HepG2 (cell line): Measurements from ENCODE around the gene BBOF1. TPM values are rescaled to one million over a fixed set of nuclear protein-coding genes. Genes with fewer than 3 reads are reported as not detected.

Experiments
- CENPX ChIP-seq: sonication (generic); formaldehyde crosslinking; IDR thresholded peaks from 2 replicates; pipeline ENCODE4 v1.9.0; 2021; ENCODE audit warnings: mild to moderate bottlenecking, missing genetic modification reagents, moderate library complexity
- JARID2 ChIP-seq: sonication (generic); formaldehyde crosslinking; IDR thresholded peaks from 2 replicates; pipeline ENCODE4 v1.8.1; 2023; ENCODE audit warnings: missing genetic modification reagents, inconsistent platforms; ENCODE audit not compliant: insufficient replicate concordance
- KLF6 ChIP-seq: IDR thresholded peaks from 2 replicates; pipeline ENCODE4 v1.8.0; 2016; ENCODE audit warnings: missing biosample characterization, missing genetic modification reagents
- MIER3 ChIP-seq: IDR thresholded peaks from 2 replicates; pipeline ENCODE4 v1.6.1; 2016; ENCODE audit warnings: missing compliant biosample characterization, borderline replicate concordance
- PHF8 ChIP-seq: sonication (generic); formaldehyde crosslinking; IDR thresholded peaks from 2 replicates; pipeline ENCODE4 v1.5.0; 2020; ENCODE audit warnings: missing genetic modification reagents
- SNAI1 ChIP-seq: sonication (generic); formaldehyde crosslinking; IDR thresholded peaks from 2 replicates; pipeline ENCODE4 v1.5.0; 2020; ENCODE audit warnings: mild to moderate bottlenecking, missing genetic modification reagents, borderline replicate concordance
- SRF ChIP-seq: IDR thresholded peaks from 2 replicates; pipeline ENCODE4 v1.6.1; 2011; ENCODE audit warnings: mild to moderate bottlenecking, low read depth, low read length, moderate library complexity
- ZBTB46 ChIP-seq: sonication (generic); formaldehyde crosslinking; IDR thresholded peaks from 2 replicates; pipeline ENCODE4 v1.4.0; 2020; ENCODE audit warnings: mild to moderate bottlenecking, missing genetic modification reagents, borderline replicate concordance
- ZFP37 ChIP-seq: sonication (generic); formaldehyde crosslinking; IDR thresholded peaks from 2 replicates; pipeline ENCODE4 v1.4.0; 2020; ENCODE audit warnings: missing genetic modification reagents, borderline replicate concordance
- ZIK1 ChIP-seq: sonication (generic); formaldehyde crosslinking; IDR thresholded peaks from 2 replicates; pipeline ENCODE4 v1.5.0; 2020; ENCODE audit warnings: mild to moderate bottlenecking, low read depth, missing genetic modification reagents, borderline replicate concordance
- ZNF431 ChIP-seq: sonication (generic); formaldehyde crosslinking; IDR thresholded peaks from 2 replicates; pipeline ENCODE4 v1.9.0; 2022; ENCODE audit warnings: missing genetic modification reagents, low read depth, mild to moderate bottlenecking, borderline replicate concordance
- ZNF564 ChIP-seq: sonication (generic); formaldehyde crosslinking; IDR thresholded peaks from 2 replicates; pipeline ENCODE4 v1.8.1; 2023; ENCODE audit warnings: mild to moderate bottlenecking, missing genetic modification reagents
- ZNF749 ChIP-seq: sonication (generic); formaldehyde crosslinking; IDR thresholded peaks from 2 replicates; pipeline ENCODE4 v1.8.0; 2022; ENCODE audit warnings: mild to moderate bottlenecking, missing genetic modification reagents, moderate library complexity, borderline replicate concordance
- ZNF788 ChIP-seq: sonication (generic); formaldehyde crosslinking; IDR thresholded peaks from 2 replicates; pipeline ENCODE4 v1.5.0; 2020; ENCODE audit warnings: mild to moderate bottlenecking, missing genetic modification reagents, borderline replicate concordance
- polyA plus RNA-seq, 8 experiments: library from polyadenylated mRNA; depleted of rRNA in 3 of 8; stranded (reverse) in 7 of 8; unstranded in 1 of 8; fragments of >200 nt; fragmentation: Illumina TruSeq in 4 of 8; extraction: Trizol in 4 of 8; gene quantifications; 2 replicates each; pipeline versions ENCODE4 v1.2.1 to v1.2.3, GENCODE V29; 2011 to 2016; ENCODE audit warnings: low read depth in 4 of 8, missing spikeins in 1 of 8, mixed read lengths in 1 of 8; ENCODE audit not compliant: insufficient read depth in 1 of 8
- total RNA-seq, 5 experiments: library from RNA; depleted of rRNA; stranded (reverse); fragments of >200 nt; fragmentation: Illumina TruSeq; extraction: Trizol; gene quantifications; 2 replicates each; pipeline ENCODE4 v1.2.3, GENCODE V29; 2016; ENCODE audit warnings: low read depth in 1 of 5
- TF ChIP-seq, protein P1 (sequence below): sonication (generic); formaldehyde crosslinking; IDR thresholded peaks from 2 replicates; pipeline ENCODE4 v1.4.0; 2020; ENCODE audit warnings: missing genetic modification reagents, mild to moderate bottlenecking, borderline replicate concordance
- TF ChIP-seq, protein P2 (sequence below): sonication (generic); formaldehyde crosslinking; IDR thresholded peaks from one replicate; pipeline ENCODE4 v1.5.1; 2020; ENCODE audit warnings: mild to moderate bottlenecking, missing genetic modification reagents; ENCODE audit errors: not compliant biosample characterization

Gene BBOF1
- total and polyA plus RNA-seq, 2 of the 13 experiments (the other 11 are each of a cell fraction or from before 2014, with no cell fraction given) = 1.6 to 2.3 TPM

GRCh38 chr14:73995977-73996378 is 23.2 kb upstream of the BBOF1 start (continued):
- TF ChIP-seq, protein P1, sequence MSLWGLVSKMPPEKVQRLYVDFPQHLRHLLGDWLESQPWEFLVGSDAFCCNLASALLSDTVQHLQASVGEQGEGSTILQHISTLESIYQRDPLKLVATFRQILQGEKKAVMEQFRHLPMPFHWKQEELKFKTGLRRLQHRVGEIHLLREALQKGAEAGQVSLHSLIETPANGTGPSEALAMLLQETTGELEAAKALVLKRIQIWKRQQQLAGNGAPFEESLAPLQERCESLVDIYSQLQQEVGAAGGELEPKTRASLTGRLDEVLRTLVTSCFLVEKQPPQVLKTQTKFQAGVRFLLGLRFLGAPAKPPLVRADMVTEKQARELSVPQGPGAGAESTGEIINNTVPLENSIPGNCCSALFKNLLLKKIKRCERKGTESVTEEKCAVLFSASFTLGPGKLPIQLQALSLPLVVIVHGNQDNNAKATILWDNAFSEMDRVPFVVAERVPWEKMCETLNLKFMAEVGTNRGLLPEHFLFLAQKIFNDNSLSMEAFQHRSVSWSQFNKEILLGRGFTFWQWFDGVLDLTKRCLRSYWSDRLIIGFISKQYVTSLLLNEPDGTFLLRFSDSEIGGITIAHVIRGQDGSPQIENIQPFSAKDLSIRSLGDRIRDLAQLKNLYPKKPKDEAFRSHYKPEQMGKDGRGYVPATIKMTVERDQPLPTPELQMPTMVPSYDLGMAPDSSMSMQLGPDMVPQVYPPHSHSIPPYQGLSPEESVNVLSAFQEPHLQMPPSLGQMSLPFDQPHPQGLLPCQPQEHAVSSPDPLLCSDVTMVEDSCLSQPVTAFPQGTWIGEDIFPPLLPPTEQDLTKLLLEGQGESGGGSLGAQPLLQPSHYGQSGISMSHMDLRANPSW = no peak
- TF ChIP-seq PHF8 (CRISPR knock-in tag) (no peak), SRF (no peak), MIER3 (CRISPR knock-in tag) (no peak), ZBTB46 (CRISPR knock-in tag) (peak; percentile 9; the same call in 1 of the 2 replicates), ZNF431 (CRISPR knock-in tag) (no peak), JARID2 (CRISPR knock-in tag) (no peak), ZNF564 (CRISPR knock-in tag) (no peak), SNAI1 (CRISPR knock-in tag) (no peak), CENPX (CRISPR knock-in tag) (no peak), ZIK1 (no peak), KLF6 (CRISPR knock-in tag) (no peak), ZNF788 (CRISPR knock-in tag) (peak; percentile 74; the same call in 1 of the 2 replicates), ZFP37 (CRISPR knock-in tag) (no peak), ZNF749 (CRISPR knock-in tag) (no peak)
- TF ChIP-seq, protein P2, sequence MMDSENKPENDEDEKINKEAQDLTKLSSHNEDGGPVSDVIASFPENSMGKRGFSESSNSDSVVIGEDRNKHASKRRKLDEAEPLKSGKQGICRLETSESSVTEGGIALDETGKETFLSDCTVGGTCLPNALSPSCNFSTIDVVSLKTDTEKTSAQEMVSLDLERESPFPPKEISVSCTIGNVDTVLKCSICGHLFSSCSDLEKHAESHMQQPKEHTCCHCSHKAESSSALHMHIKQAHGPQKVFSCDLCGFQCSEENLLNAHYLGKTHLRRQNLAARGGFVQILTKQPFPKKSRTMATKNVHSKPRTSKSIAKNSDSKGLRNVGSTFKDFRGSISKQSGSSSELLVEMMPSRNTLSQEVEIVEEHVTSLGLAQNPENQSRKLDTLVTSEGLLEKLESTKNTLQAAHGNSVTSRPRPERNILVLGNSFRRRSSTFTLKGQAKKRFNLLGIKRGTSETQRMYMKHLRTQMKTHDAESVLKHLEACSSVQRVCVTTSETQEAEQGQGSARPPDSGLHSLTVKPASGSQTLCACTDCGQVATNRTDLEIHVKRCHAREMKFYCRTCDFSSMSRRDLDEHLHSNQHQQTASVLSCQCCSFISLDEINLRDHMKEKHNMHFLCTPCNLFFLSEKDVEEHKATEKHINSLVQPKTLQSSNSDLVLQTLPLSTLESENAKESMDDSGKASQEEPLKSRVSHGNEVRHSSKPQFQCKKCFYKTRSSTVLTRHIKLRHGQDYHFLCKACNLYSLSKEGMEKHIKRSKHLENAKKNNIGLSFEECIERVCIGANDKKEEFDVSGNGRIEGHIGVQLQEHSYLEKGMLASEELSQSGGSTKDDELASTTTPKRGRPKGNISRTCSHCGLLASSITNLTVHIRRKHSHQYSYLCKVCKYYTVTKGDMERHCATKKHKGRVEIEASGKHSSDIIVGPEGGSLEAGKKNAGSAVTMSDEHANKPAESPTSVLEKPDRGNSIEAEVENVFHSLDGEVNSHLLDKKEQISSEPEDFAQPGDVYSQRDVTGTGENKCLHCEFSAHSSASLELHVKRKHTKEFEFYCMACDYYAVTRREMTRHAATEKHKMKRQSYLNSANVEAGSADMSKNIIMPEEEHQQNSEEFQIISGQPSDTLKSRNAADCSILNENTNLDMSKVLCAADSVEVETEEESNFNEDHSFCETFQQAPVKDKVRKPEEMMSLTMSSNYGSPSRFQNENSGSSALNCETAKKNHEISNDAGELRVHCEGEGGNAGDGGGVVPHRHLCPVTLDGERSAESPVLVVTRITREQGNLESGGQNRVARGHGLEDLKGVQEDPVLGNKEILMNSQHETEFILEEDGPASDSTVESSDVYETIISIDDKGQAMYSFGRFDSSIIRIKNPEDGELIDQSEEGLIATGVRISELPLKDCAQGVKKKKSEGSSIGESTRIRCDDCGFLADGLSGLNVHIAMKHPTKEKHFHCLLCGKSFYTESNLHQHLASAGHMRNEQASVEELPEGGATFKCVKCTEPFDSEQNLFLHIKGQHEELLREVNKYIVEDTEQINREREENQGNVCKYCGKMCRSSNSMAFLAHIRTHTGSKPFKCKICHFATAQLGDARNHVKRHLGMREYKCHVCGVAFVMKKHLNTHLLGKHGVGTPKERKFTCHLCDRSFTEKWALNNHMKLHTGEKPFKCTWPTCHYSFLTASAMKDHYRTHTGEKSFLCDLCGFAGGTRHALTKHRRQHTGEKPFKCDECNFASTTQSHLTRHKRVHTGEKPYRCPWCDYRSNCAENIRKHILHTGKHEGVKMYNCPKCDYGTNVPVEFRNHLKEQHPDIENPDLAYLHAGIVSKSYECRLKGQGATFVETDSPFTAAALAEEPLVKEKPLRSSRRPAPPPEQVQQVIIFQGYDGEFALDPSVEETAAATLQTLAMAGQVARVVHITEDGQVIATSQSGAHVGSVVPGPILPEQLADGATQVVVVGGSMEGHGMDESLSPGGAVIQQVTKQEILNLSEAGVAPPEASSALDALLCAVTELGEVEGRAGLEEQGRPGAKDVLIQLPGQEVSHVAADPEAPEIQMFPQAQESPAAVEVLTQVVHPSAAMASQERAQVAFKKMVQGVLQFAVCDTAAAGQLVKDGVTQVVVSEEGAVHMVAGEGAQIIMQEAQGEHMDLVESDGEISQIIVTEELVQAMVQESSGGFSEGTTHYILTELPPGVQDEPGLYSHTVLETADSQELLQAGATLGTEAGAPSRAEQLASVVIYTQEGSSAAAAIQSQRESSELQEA (CRISPR knock-in tag) = no peak
